H1 (cell line): ENCODE data around the gene NAT9. TPM values are rescaled to one million over a fixed set of nuclear protein-coding genes. Genes with fewer than 3 reads are reported as not detected.

Source experiments
- CTCF ChIA-PET: fragments of 300-600 bp; sonication (Branson Sonifier 250); formaldehyde crosslinking; loops from one replicate; lab custom pipeline; 2021; ENCODE audit not compliant: partially characterized antibody; lab: Charles Lee
- POLR2A ChIA-PET: fragments of 300-600 bp; sonication (Branson Sonifier 250); formaldehyde crosslinking; loops from one replicate; lab custom pipeline; 2021; ENCODE audit warnings: inconsistent platforms; ENCODE audit not compliant: partially characterized antibody; lab: Charles Lee
- DNase-seq, 2 experiments: peaks; one replicate each; pipeline versions ENCODE4 v3.0.0 to v3.0.0-alpha.2; 2010 to 2022; ENCODE audit warnings: low spot score in 2 of 2, low read depth in 1 of 2, mixed read lengths in 1 of 2
- FAIRE-seq: peaks from 2 replicates; lab custom pipeline; 2011; peaks lifted over from hg19 to GRCh38; lab: Jason Lieb, UNC
- H2AFZ ChIP-seq: 2 replicates; pipeline ENCODE4 v1.8.1; 2012; ENCODE audit warnings: low read length, inconsistent platforms
- H2AK5ac ChIP-seq: 2 replicates; pipeline ENCODE4 v1.6.1; 2013; ENCODE audit warnings: low read depth, low read length
- H2BK120ac ChIP-seq: replicated peaks from 2 replicates; pipeline ENCODE3; 2013; ENCODE audit warnings: low read depth, low read length, inconsistent platforms
- H2BK12ac ChIP-seq: 2 replicates; pipeline ENCODE4 v1.6.1; 2013; ENCODE audit warnings: low read depth, low read length
- H2BK15ac ChIP-seq: 2 replicates; pipeline ENCODE4 v1.6.1; 2013; ENCODE audit warnings: low read length
- H2BK20ac ChIP-seq: 2 replicates; pipeline ENCODE4 v1.6.1; 2013; ENCODE audit warnings: low read length
- H2BK5ac ChIP-seq: 2 replicates; pipeline ENCODE4 v1.6.1; 2013; ENCODE audit warnings: low read depth, low read length
- H3K14ac ChIP-seq: 2 replicates; pipeline ENCODE4 v1.6.1; 2013; ENCODE audit warnings: inconsistent platforms; ENCODE audit not compliant: insufficient read length
- H3K18ac ChIP-seq: 2 replicates; pipeline ENCODE4 v1.6.1; 2013; ENCODE audit warnings: low read length; ENCODE audit errors: extremely low read depth
- H3K23ac ChIP-seq: 2 replicates; pipeline ENCODE4 v1.6.1; 2013; ENCODE audit warnings: inconsistent platforms; ENCODE audit not compliant: insufficient read length
- H3K23me2 ChIP-seq: 2 replicates; pipeline ENCODE4 v1.6.1; 2013; ENCODE audit warnings: low read depth, low read length
- H3K27ac ChIP-seq: 2 replicates; pipeline ENCODE4 v1.6.1; 2011; ENCODE audit warnings: low read depth, low read length, inconsistent platforms
- H3K27me3 ChIP-seq, 4 experiments: replicated peaks in 1 of 4; 1 replicate in 1 of 4; 2 replicates in 3 of 4; pipeline versions ENCODE4 v1.6.1 to v1.8.1; 2011 to 2013; ENCODE audit warnings: low read length in 3 of 4, mild to moderate bottlenecking in 3 of 4, inconsistent platforms in 2 of 4, mixed read lengths in 2 of 4, moderate library complexity in 1 of 4; ENCODE audit not compliant: control insufficient read depth in 3 of 4, insufficient read depth in 3 of 4; ENCODE audit errors: extremely low read depth in 1 of 4
- H3K36me3 ChIP-seq, 4 experiments: 2 replicates each; pipeline versions ENCODE4 v1.6.1 to v1.8.1; 2011 to 2013; ENCODE audit warnings: mild to moderate bottlenecking in 4 of 4, low read length in 3 of 4, moderate library complexity in 2 of 4, control low read depth in 1 of 4, inconsistent platforms in 1 of 4; ENCODE audit not compliant: insufficient read depth in 4 of 4, control insufficient read depth in 2 of 4
- H3K4ac ChIP-seq: replicated peaks from 2 replicates; pipeline ENCODE3; 2013; ENCODE audit warnings: low read length, low read depth, mixed read lengths, inconsistent platforms; ENCODE audit not compliant: insufficient read length
- H3K4me1 ChIP-seq, 4 experiments: replicated peaks in 1 of 4; 1 replicate in 1 of 4; 2 replicates in 3 of 4; pipeline versions ENCODE4 v1.6.1 to v1.8.1; 2011 to 2013; ENCODE audit warnings: low read length in 3 of 4, inconsistent platforms in 2 of 4, mixed read lengths in 1 of 4; ENCODE audit not compliant: insufficient read depth in 4 of 4, control insufficient read depth in 3 of 4
- H3K4me2 ChIP-seq, 2 experiments: 2 replicates each; pipeline versions ENCODE4 v1.6.1 to v1.8.1; 2011 to 2013; ENCODE audit warnings: low read depth in 2 of 2, low read length in 2 of 2, control low read depth in 1 of 2, inconsistent platforms in 1 of 2, mild to moderate bottlenecking in 1 of 2; ENCODE audit not compliant: insufficient read depth in 1 of 2
- H3K4me3 ChIP-seq, 4 experiments: fragments of 200-600, 300-600 bp in 1 of 4; sonication (generic), shearing (Covaris generic), sonication (Bioruptor Twin) in 1 of 4; 2 replicates each; pipeline versions ENCODE4 v1.5.1 to v1.8.1; 2011 to 2016; ENCODE audit warnings: low read length in 4 of 4, low read depth in 3 of 4, control low read depth in 2 of 4, inconsistent platforms in 2 of 4, mild to moderate bottlenecking in 2 of 4, mixed read lengths in 1 of 4, moderate library complexity in 1 of 4; ENCODE audit not compliant: insufficient read depth in 2 of 4; ENCODE audit errors: extremely low read depth in 1 of 4
- H3K56ac ChIP-seq: replicated peaks from 2 replicates; pipeline ENCODE3; 2013; ENCODE audit warnings: low read depth, mild to moderate bottlenecking, mixed read lengths, low read length, inconsistent platforms; ENCODE audit not compliant: insufficient read length
- H3K79me1 ChIP-seq: 2 replicates; pipeline ENCODE4 v1.6.1; 2013; ENCODE audit warnings: low read depth, low read length, control low read depth
- H3K79me2 ChIP-seq, 2 experiments: 2 replicates each; pipeline versions ENCODE4 v1.6.1 to v1.8.1; 2012 to 2013; ENCODE audit warnings: low read length in 2 of 2, mild to moderate bottlenecking in 2 of 2, inconsistent platforms in 1 of 2; ENCODE audit not compliant: insufficient read depth in 2 of 2, control insufficient read depth in 1 of 2
- H3K9ac ChIP-seq, 4 experiments: replicated peaks in 1 of 4; 1 replicate in 1 of 4; 2 replicates in 3 of 4; pipeline versions ENCODE4 v1.6.1 to v1.8.1; 2011 to 2013; ENCODE audit warnings: low read depth in 3 of 4, low read length in 3 of 4, control low read depth in 2 of 4, mild to moderate bottlenecking in 2 of 4, moderate library complexity in 2 of 4, inconsistent platforms in 1 of 4; ENCODE audit errors: extremely low read depth in 1 of 4
- H3K9me3 ChIP-seq, 2 experiments: 2 replicates each; pipeline versions ENCODE4 v1.6.1 to v1.8.1; 2012 to 2013; ENCODE audit warnings: mild to moderate bottlenecking in 2 of 2, moderate library complexity in 2 of 2, control low read depth in 1 of 2, inconsistent platforms in 1 of 2, low read depth in 1 of 2, low read length in 1 of 2, mixed read lengths in 1 of 2; ENCODE audit not compliant: insufficient read depth in 2 of 2
- H4K20me1 ChIP-seq, 2 experiments: replicated peaks in 1 of 2; 2 replicates each; pipeline versions ENCODE3 to v1.8.1; 2011 to 2013; ENCODE audit warnings: inconsistent platforms in 2 of 2, low read length in 2 of 2, mild to moderate bottlenecking in 1 of 2; ENCODE audit not compliant: insufficient read depth in 2 of 2, control insufficient read depth in 1 of 2
- H4K5ac ChIP-seq: 2 replicates; pipeline ENCODE4 v1.6.1; 2013; ENCODE audit warnings: low read length, low read depth, mixed read lengths, inconsistent platforms; ENCODE audit not compliant: insufficient read length
- H4K8ac ChIP-seq: 2 replicates; pipeline ENCODE4 v1.8.0; 2013; ENCODE audit warnings: mild to moderate bottlenecking, moderate library complexity, low read length, inconsistent platforms; ENCODE audit not compliant: insufficient read depth; ENCODE audit errors: extremely low read depth
- H4K91ac ChIP-seq: replicated peaks from 2 replicates; pipeline ENCODE3; 2013; ENCODE audit warnings: low read length, mixed read lengths, inconsistent platforms; ENCODE audit not compliant: insufficient read length
- CBX5 ChIP-seq: fragments of 300-800, 300-1000 bp; sonication (generic); IDR thresholded peaks from 2 replicates; pipeline ENCODE4 v1.7.1; 2016; ENCODE audit warnings: antibody characterized with exemption, low read length, low read depth
- CTBP2 ChIP-seq: IDR thresholded peaks from 2 replicates; pipeline ENCODE4 v1.7.0; 2011; ENCODE audit warnings: borderline replicate concordance, mild to moderate bottlenecking, moderate library complexity, mixed read lengths, low read length; ENCODE audit not compliant: insufficient read depth, insufficient read length
- EP300 ChIP-seq, 2 experiments: IDR thresholded peaks; 1 replicate in 1 of 2; 2 replicates in 1 of 2; pipeline ENCODE4 v1.6.1; 2011 to 2012; ENCODE audit warnings: low read depth in 2 of 2, low read length in 2 of 2, mild to moderate bottlenecking in 2 of 2, borderline replicate concordance in 1 of 2, inconsistent platforms in 1 of 2, moderate library complexity in 1 of 2
- FOSL1 ChIP-seq: IDR thresholded peaks from 2 replicates; pipeline ENCODE4 v1.6.1; 2011; ENCODE audit warnings: mild to moderate bottlenecking, low read depth, low read length, moderate library complexity; ENCODE audit not compliant: insufficient read depth
- HDAC2 ChIP-seq, 2 experiments: fragments of 300-600 bp in 1 of 2; sonication (generic) in 1 of 2; IDR thresholded peaks; 2 replicates each; pipeline ENCODE4 v1.6.1; 2011 to 2012; ENCODE audit warnings: low read depth in 2 of 2, low read length in 2 of 2, mild to moderate bottlenecking in 2 of 2, moderate library complexity in 2 of 2, borderline replicate concordance in 1 of 2, inconsistent platforms in 1 of 2
- KDM5A ChIP-seq: fragments of 200-600 bp; IDR thresholded peaks from 2 replicates; pipeline ENCODE4 v1.7.1; 2012; ENCODE audit warnings: mild to moderate bottlenecking, low read length, inconsistent platforms, mixed read lengths
- NANOG ChIP-seq: IDR thresholded peaks from 2 replicates; pipeline ENCODE4 v1.6.1; 2011; ENCODE audit warnings: low read length, low read depth, mild to moderate bottlenecking, inconsistent platforms; ENCODE audit not compliant: insufficient read depth, poor library complexity, severe bottlenecking
- TAF1 ChIP-seq: IDR thresholded peaks from 2 replicates; pipeline ENCODE4 v1.6.1; 2011; ENCODE audit warnings: mild to moderate bottlenecking, low read depth, low read length
- ZNF274 ChIP-seq: IDR thresholded peaks from 2 replicates; pipeline ENCODE4 v1.7.0; 2012; ENCODE audit warnings: low read length, borderline replicate concordance; ENCODE audit errors: extremely low read depth
- WGBS, 2 experiments: shearing (Covaris generic) in 1 of 2; methylation state at CpG; one replicate each; pipeline versions ENCODE4 v1.1.6 to v1.1.7; 2013 to 2015; ENCODE audit warnings: low lambda C conversion rate in 2 of 2, mixed read lengths in 2 of 2, inconsistent platforms in 1 of 2, low coverage in 1 of 2, missing lambda C conversion rate in 1 of 2; ENCODE audit not compliant: insufficient replicate concordance in 2 of 2, insufficient coverage in 1 of 2, insufficient read length in 1 of 2; ENCODE audit errors: extremely low coverage in 1 of 2, missing lambda C conversion rate in 1 of 2; 5-methylcytosine and 5-hydroxymethylcytosine counted together
- polyA plus RNA-seq, 7 experiments: library from polyadenylated mRNA; depleted of rRNA in 3 of 7; stranded (reverse) in 5 of 7; unstranded in 2 of 7; fragments of >200 nt in 5 of 7; fragments of 200-250 nt in 2 of 7; gene quantifications; 1 replicate in 5 of 7; 2 replicates in 1 of 7; 4 replicates in 1 of 7; pipeline versions ENCODE4 v1.2.1 to v1.2.3, GENCODE V29; 2011 to 2013; ENCODE audit warnings: missing spikeins in 2 of 7, mixed read lengths in 2 of 7
- total RNA-seq: library from RNA; stranded (reverse); fragmentation: NEBNext Ultra II Directional; extraction: Animal tissue kit (Norgen Biotek cat#: 25700); gene quantifications from 2 replicates; pipeline ENCODE4 v1.2.1, GENCODE V29; 2021
- TF ChIP-seq, protein P1 (sequence below): IDR thresholded peaks from 2 replicates; pipeline ENCODE4 v1.6.1; 2011; ENCODE audit warnings: low read length, improper control_type of control experiment

Gene NAT9
- total and polyA plus RNA-seq, 2 of the 8 experiments (the other 6 are each of a cell fraction or from before 2014, with no cell fraction given), result 32.3 to 42.7 TPM

- Histone ChIP-seq H3K4me2 (peak overlapping the region; percentile 15 to 18; a peak in 2 of 4 replicates), H2BK5ac (0 out of 2 replicates have a peak overlapping the region, but pooled peaks have one; percentile 1), H2AFZ (no peak overlapping the region), H3K36me3 (no peaks in the 10 kb centered on the region), H4K5ac (no peak overlapping the region), H2BK20ac (peak overlapping the region; percentile 64; the same call in 1 of the 2 replicates), H3K23ac (no peak overlapping the region), H3K4ac (no peak overlapping the region), H2AK5ac (no peak overlapping the region), H4K20me1 (peaks cover 16 to 24% of the 10 kb centered on the region in 2 experiments), H3K14ac (no peak overlapping the region), H3K9ac (no peak overlapping the region), H4K91ac (no peak overlapping the region), H3K79me1 (peaks cover 6% of the 10 kb centered on the region), H3K27me3 (no peaks in the 10 kb centered on the region), H4K8ac (no peak overlapping the region), H3K27ac (no peak overlapping the region), H2BK12ac (peak overlapping the region; percentile 69; the same call in 1 of the 2 replicates), H3K79me2 (peaks cover 7 to 28% of the 10 kb centered on the region in 2 experiments; a peak in 3 of 4 replicates), H2BK15ac (peak overlapping the region; percentile 25; the same call in 1 of the 2 replicates), H3K56ac (no peak overlapping the region), H3K9me3 (no peaks in the 10 kb centered on the region), H3K23me2 (peaks cover 13% of the 10 kb centered on the region), H3K18ac (peak overlapping the region; percentile 42; the same call in 1 of the 2 replicates), H2BK120ac (no peak overlapping the region), H3K4me3 (no peak overlapping the region), H3K4me1 (peaks cover 5 to 45% (median 27%) of the 10 kb centered on the region in 4 experiments)
- 70% methylated on average over 6 of the region's 6 CpGs; no CpG with 5 or more reads in 1 of the 2 experiments for WGBS, 2 experiments
- ChIA-PET CTCF (interaction anchor here (0.6 to 4.7 kb wide), 12 partner anchors 11 to 214 kb away, joined by 3 to 388 read pairs (median 32); partner anchors contain the start of genes NAT9 and RAB37), POLR2A (interaction anchor here (0.6 to 9.3 kb wide), 9 partner anchors 10 to 98 kb away, joined by 3 to 60 read pairs (median 5); partner anchors contain the start of genes NAT9 and RAB37)
- DNase-seq (no peak), FAIRE-seq (no peak)
- TF ChIP-seq CTBP2 (no peak), HDAC2 (IDR thresholded peaks at IDR 0.05; ENCODE audit: borderline replicate concordance in 1 of 2, low read depth in 2 of 2, low read length in 2 of 2) (no peak), FOSL1 (no peak), TAF1 (no peak), NANOG (no peak), ZNF274 (no peak), KDM5A (no peak), EP300 (IDR thresholded peaks at IDR 0.05; ENCODE audit: borderline replicate concordance in 1 of 2, low read depth in 2 of 2, low read length in 2 of 2) (no peak), CBX5 (no peak)
- TF ChIP-seq, protein P1, sequence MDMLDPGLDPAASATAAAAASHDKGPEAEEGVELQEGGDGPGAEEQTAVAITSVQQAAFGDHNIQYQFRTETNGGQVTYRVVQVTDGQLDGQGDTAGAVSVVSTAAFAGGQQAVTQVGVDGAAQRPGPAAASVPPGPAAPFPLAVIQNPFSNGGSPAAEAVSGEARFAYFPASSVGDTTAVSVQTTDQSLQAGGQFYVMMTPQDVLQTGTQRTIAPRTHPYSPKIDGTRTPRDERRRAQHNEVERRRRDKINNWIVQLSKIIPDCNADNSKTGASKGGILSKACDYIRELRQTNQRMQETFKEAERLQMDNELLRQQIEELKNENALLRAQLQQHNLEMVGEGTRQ, result no peak
These were observed 29.2 kb downstream of the NAT9 start for GRCh38 chr17:74746922-74747321.
